Ishikawa (cell line): Measurements from ENCODE around the gene DDX54.

Experiments
- CEBPB ChIP-seq: IDR thresholded peaks from 2 replicates; pipeline ENCODE4 v1.6.1; 2012
- CREB1 ChIP-seq: IDR thresholded peaks from 2 replicates; pipeline ENCODE4 v1.6.1; 2012; ENCODE audit warnings: low read depth
- EGR1 ChIP-seq: IDR thresholded peaks from 2 replicates; pipeline ENCODE4 v1.6.1; 2012
- EP300 ChIP-seq: IDR thresholded peaks from 2 replicates; pipeline ENCODE4 v1.6.1; 2012; ENCODE audit warnings: borderline replicate concordance
- FOXM1 ChIP-seq: IDR thresholded peaks from 2 replicates; pipeline ENCODE4 v1.6.1; 2012; ENCODE audit warnings: low read depth, borderline replicate concordance
- NFIC ChIP-seq: IDR thresholded peaks from 2 replicates; pipeline ENCODE4 v1.6.1; 2012
- RAD21 ChIP-seq: IDR thresholded peaks from 2 replicates; pipeline ENCODE4 v1.6.1; 2012; ENCODE audit warnings: low read depth
- TAF1 ChIP-seq: IDR thresholded peaks from 2 replicates; pipeline ENCODE4 v1.6.1; 2012; ENCODE audit warnings: low read depth, mild to moderate bottlenecking
- TCF12 ChIP-seq: IDR thresholded peaks from 2 replicates; pipeline ENCODE4 v1.6.1; 2012; ENCODE audit warnings: low read depth
- TEAD4 ChIP-seq: IDR thresholded peaks from 2 replicates; pipeline ENCODE4 v1.6.1; 2012
- YY1 ChIP-seq: IDR thresholded peaks from 2 replicates; pipeline ENCODE4 v1.6.1; 2012; ENCODE audit warnings: low read depth
- ZBTB7A ChIP-seq: IDR thresholded peaks from 2 replicates; pipeline ENCODE4 v1.6.1; 2012; ENCODE audit warnings: low read depth
- TF ChIP-seq, protein P1 (sequence below): IDR thresholded peaks from 2 replicates; pipeline ENCODE4 v1.6.1; 2012; ENCODE audit warnings: low read depth, mild to moderate bottlenecking
- TF ChIP-seq, protein P2 (sequence below): IDR thresholded peaks from 2 replicates; pipeline ENCODE4 v1.6.1; 2012
- TF ChIP-seq, protein P3 (sequence below): IDR thresholded peaks from 2 replicates; pipeline ENCODE4 v1.6.1; 2012

Gene DDX54

DNA sequence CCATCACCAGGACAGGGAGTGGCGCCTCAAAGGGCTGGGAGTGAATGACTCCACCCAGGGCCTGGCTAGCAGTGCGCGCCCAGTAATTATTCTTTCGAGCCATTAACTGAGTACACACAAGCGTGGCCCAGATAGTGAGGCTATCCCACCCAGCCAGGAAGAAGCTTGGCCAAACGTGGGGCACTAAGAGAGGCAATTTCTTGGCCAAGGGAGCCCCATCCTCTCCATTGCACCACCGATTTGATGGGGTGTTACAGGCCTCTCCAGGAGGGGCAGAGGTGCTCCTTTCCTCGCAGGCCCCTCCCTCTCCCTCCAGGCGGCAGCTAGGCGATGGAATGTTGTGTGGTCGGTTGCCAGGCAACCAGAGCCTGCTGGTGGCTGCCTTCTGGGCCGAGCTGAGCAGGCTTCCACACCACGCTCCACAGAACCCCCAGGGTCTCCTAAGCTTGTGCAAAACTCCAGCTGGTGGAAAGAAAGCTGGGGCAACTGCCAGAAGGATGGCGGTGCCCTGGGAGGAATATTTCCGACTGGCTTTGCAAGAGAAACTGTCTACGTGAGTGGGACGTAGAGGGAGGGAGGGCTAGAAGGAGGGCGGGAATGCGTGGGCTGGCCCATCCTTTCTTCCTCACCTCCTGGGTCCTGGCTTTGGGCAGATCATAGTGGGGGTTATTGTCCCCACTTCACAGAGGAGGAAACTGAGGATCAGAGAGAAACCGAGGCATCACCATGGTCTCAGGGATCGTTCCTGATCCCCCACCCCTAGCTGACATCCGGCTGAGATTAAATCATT is 35.7 kb downstream of the DDX54 start, which contains the start of gene CFAP73:
Gene CFAP73 (plus strand): TSS at position 364 of the 790 bp plus-strand sequence. CDS start 134 bp downstream, at position 498.
- TF ChIP-seq, protein P1, sequence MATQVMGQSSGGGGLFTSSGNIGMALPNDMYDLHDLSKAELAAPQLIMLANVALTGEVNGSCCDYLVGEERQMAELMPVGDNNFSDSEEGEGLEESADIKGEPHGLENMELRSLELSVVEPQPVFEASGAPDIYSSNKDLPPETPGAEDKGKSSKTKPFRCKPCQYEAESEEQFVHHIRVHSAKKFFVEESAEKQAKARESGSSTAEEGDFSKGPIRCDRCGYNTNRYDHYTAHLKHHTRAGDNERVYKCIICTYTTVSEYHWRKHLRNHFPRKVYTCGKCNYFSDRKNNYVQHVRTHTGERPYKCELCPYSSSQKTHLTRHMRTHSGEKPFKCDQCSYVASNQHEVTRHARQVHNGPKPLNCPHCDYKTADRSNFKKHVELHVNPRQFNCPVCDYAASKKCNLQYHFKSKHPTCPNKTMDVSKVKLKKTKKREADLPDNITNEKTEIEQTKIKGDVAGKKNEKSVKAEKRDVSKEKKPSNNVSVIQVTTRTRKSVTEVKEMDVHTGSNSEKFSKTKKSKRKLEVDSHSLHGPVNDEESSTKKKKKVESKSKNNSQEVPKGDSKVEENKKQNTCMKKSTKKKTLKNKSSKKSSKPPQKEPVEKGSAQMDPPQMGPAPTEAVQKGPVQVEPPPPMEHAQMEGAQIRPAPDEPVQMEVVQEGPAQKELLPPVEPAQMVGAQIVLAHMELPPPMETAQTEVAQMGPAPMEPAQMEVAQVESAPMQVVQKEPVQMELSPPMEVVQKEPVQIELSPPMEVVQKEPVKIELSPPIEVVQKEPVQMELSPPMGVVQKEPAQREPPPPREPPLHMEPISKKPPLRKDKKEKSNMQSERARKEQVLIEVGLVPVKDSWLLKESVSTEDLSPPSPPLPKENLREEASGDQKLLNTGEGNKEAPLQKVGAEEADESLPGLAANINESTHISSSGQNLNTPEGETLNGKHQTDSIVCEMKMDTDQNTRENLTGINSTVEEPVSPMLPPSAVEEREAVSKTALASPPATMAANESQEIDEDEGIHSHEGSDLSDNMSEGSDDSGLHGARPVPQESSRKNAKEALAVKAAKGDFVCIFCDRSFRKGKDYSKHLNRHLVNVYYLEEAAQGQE: no peak
- no peak; the same call in 1 of the 2 replicates for TF ChIP-seq ZBTB7A
- no peak for TF ChIP-seq NFIC
- TF ChIP-seq FOXM1: no peak
- TF ChIP-seq, protein P2, sequence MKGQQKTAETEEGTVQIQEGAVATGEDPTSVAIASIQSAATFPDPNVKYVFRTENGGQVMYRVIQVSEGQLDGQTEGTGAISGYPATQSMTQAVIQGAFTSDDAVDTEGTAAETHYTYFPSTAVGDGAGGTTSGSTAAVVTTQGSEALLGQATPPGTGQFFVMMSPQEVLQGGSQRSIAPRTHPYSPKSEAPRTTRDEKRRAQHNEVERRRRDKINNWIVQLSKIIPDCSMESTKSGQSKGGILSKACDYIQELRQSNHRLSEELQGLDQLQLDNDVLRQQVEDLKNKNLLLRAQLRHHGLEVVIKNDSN: no peak
- TF ChIP-seq, protein P3, sequence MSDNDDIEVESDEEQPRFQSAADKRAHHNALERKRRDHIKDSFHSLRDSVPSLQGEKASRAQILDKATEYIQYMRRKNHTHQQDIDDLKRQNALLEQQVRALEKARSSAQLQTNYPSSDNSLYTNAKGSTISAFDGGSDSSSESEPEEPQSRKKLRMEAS: peak; percentile 44; the same call in 1 of the 2 replicates
- no peak for TF ChIP-seq TCF12
- peak; percentile 73 for TF ChIP-seq EGR1
- peak; percentile 49 for TF ChIP-seq TEAD4
- no peak for TF ChIP-seq TAF1
- TF ChIP-seq YY1: no peak
- no peak for TF ChIP-seq RAD21
- TF ChIP-seq EP300: no peak
- no peak for TF ChIP-seq CEBPB
- no peak for TF ChIP-seq CREB1

DNA sequence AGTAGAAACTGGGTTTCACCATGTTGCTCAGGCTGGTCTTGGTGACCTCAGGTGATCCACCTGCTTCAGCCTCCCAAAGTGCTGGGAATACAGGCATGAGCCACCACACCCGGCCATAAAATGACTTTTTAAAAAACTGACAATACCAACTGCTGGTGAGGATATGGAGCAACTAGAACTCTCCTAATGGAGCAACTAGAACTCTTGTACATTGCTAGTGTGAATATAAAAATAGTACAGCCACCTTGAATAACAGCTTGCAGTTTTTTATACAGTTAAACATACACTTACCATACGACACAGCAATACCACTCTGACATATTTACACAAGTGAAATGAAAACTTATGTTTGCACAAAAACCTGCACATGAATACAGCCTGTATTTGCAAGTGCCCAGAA is 38.3 kb downstream of the DDX54 start:
- TF ChIP-seq RAD21 (no peak), YY1 (no peak), EP300 (no peak), TAF1 (no peak), EGR1 (no peak), CEBPB (no peak), FOXM1 (no peak), TCF12 (no peak), CREB1 (no peak), NFIC (no peak), ZBTB7A (no peak), TEAD4 (no peak)
- TF ChIP-seq, protein P3: no peak
- TF ChIP-seq, protein P2: no peak
- TF ChIP-seq, protein P1: no peak

DNA sequence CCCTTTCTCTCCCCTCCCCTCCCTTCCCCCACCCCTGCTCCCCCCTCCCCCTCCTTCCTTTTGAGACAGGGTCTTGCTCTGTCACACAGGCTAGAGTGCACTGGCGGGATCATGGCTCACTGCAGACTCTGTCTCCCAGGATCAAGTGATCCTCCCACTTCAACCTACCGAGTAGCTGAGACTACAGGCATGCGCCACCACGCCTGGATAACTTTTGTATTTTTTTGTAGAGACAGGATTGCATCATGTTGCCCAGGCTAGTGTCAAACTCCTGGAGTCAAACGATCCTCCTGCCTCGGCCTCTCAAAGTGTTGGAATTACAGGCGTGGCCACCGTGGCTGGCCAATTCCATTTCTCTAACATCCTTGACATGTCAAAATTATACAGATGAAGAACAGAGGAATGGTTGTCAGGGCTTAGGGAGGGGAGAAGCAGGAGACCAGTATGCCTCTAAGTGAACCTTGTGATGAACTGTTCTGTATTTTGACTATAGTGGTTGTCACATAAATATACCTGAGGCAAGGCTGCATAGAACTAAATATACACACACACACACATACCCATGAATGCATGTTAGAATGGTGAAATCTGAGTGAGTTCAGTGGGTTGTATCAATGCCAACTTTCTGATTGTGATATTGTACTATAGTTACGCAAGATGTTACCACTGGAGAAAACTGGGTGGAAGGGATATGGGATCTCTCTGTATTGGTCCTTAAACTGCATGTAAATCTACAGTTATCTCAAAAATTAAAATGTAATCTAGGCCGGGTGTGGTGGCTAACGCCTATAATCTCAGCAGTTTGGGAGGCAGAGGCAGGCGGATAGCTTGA is 39.3 kb downstream of the DDX54 start:
- TF ChIP-seq TCF12 (no peak), CEBPB (peak; percentile 90), YY1 (no peak), EP300 (no peak)
- TF ChIP-seq, protein P3: peak; percentile 50; the same call in 1 of the 2 replicates

DNA sequence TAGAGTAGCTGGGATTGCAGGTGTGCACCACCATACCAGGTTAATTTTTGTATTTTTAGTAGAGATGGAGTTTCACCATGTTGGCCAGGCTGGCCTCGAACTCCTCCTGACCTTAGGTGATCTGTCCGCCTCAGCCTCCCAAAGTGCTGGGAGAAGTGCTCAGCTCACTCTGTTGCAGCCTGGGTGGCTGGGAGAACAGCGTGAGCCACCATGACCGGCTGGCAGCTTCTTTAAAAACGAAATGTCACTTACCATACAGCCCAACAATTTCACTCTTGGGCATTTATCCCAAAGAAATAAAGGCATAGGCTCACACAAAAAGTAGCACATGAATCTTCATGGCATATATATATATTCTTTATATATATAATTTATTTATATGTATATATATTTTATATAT is 40.5 kb downstream of the DDX54 start:
- TF ChIP-seq, protein P2: no peak
- TF ChIP-seq CREB1: no peak
- no peak for TF ChIP-seq YY1
- no peak for TF ChIP-seq ZBTB7A
- TF ChIP-seq EGR1: no peak
- no peak for TF ChIP-seq RAD21
- no peak for TF ChIP-seq TCF12
- no peak for TF ChIP-seq CEBPB
- TF ChIP-seq, protein P1: no peak
- TF ChIP-seq FOXM1: no peak
